NCI-H524 (cell line): ENCODE measurements around the gene CD69.

Experiments used
- DNase-seq, 2 experiments: peaks; one replicate each; lab custom pipeline; 2025; lab: John Stamatoyannopoulos, UW

The CD69 gene

DNA sequence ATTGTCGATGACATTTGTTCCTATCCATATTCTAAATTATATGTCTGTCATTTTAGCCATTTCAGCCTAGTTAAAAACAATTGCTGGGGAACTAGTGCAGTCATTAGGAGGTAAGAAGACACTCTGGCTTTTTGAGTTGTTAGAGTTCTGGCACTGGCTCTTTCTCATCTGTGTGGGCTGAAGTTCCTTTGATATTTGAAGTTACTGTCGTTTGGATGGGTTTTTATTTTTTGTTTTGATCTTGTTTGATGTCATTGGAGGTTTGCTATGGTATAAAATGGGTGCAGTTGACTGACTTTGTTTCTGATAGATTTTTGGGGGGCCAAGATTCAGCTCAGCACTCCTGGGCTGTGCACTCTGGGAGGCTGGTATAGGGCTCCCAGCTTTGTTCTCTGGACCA is 20.7 kb upstream of the CD69 start:
- no peak for DNase-seq

DNA sequence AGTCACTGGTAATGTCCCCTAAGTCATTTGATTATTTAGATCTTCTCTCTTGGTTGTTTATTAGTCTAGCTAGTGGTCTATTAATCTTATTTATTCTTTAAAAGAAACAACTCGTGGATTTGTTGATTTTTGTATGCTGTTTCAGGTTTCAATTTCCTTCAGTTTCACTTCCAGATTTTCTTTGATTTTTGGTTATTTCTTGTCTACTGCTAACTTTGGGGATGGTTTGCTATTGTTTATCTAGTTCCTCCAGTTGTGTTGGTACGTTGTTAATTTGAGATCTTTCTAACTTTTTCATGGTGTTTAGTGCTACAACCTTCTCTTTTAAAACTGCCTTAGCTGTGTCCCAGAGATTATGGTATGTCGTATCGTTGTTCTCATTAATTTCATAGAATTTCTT is 18.5 kb upstream of the CD69 start:
- no peak for DNase-seq

DNA sequence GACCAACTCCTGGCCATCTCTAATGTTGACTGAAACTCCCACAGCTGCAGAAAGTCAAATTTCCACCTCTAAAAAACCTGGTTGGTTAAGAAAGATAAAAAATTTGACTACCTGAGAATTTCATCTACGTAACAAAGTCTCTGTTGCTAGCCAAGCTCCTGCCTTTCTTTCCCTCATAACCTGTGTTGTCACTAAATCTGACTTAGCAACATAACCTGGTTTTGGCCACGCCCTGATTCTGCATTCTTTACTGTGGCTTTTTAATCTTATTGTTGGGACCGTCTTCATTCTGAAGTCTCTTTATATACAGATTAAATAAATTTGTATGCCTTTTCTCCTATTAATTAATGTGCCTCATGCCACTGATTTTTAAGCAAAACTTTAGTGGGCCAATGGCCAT is 16.1 kb upstream of the CD69 start:
- DNase-seq = no peak

DNA sequence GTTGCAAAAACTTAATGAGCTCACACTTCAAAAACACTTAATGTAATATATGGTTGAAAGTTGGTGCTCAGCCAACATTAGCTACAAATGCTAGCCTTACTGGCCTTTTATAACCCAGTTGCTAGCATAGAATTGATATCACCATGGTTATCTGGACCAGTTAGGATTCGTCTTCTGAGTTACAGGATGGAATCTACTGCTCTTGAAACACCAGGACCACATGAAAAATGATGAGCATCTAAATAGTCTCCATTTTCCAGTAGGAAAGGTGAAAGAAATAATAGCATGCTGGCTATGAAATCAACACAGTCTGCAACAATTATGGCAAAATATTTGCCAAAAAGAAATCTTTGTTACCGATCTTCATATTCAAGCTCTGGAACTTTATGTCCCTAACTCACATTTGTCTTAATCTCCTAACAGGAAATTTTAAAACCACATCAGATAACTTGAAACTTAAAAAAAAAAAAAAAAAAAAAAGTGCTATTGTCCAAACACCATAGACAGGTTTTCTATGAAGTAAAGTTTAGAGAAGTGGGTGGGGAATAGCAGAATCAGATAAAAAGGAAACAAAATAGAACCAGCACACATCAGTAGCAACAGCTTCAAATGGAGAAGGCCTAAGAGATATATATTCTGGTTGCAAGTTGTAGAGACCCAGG is 12.6 kb upstream of the CD69 start:
- DNase-seq = no peak

DNA sequence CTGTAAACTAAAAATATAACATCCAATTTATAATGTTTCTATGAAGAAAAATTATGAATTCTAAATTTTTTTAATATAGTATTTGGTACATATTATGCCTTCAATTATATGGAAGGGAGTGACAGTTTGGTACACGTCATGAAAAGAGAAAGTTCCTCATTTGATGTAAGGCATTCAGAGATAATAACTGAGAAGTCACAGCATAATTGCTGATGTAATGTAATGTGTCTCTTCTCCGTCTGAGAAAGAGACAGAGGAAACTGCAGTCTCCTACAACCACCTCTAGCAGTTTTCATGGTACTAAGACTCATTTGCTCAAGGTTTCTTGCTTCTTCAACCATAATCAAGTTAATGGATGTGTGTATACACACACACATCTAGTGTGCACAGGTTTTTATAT is 2.3 kb upstream of the CD69 start:
- DNase-seq = no peak

DNA sequence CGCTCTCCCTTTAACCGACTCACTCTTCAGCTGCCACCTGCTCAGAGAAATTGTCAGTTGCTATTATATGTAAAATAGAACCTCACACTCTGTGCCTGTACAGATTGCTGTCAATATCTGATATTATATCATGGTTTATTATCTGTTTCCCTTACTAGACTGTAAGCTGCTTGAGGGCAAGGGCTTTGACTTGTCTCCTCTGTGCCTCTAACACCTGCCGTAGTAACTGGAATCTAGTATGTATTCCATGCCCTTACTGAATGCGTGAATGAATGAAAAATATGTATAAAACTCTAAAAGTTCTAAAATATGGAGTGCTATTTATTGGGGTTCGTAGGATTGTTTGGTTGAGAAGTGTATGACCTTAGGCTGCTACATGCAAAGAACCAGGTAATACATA is 1.7 kb upstream of the CD69 start:
- no peak for DNase-seq

DNA sequence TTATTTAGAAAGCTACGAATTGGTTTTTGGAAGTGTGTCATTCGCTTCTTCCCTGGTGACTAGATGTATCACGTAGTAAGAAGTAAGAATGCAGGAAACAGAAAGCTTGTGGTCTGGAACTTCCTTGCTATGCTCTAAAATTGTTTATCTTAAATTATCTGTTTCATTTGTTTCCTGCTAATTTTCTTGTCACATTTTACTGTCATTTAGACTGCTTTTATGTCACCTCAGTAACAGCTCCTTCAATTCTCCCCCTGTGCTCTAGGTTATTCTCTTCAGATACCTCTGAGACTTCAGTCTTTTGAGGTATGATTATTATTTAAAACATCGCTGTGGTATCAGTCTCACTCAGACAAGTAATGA is 699 bp upstream of the CD69 start:
- DNase-seq = no peak

DNA sequence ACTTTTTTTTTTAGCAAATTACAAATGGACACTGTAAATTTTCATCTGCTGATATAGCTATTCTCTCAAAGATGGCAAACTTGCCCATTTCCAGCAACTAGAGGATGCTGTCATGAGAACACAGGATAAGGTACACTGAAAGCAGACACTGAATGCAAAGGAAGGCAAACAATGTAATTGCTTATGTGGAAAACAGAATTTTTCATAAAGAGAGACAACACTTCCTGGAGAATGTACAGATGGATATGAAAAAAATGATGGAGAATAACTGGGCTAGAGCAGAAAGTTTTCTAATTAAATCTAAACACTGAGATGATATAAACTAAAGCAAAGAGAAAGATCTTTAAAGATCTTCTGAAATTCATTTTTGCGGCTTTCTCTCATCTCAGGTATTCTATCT is 581 bp downstream of the CD69 start:
- DNase-seq = no peak

DNA sequence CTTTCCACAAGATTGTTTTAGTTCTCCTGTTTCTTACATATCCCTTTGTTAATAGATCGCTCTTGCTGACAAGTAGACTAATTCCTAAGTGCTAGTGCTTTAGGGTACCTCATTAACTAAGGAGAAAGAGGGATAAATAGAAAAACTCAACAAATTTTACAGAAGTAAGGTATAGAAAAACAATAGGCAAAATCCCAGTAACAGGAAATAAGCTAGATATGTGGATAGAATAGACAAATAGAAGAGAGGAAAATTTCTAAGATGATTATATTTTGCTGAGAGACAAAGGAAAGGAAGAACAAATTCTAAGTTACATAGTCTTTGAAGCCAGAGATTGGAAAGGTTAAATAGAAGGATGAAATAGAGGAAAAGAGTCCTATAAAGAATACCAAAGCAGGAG is 1.0 kb downstream of the CD69 start:
- DNase-seq = no peak

DNA sequence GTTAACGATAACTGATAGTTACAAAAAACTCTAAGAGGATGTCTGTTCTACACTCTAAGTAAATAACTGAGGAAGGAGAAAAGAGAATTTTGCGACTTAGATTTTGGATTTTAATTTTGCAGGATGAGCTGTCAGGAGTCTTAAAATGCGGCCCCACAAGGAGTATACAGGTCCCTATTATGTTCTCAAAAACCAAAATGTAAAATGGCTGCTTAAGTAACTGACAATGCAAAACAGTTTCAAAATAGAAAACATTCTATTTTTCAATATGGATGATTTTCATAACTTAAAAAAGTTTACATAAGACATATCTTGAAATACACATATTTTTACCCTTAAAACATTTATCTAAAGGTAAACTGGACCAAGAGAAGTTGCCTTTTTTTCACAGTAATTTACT is 2.6 kb downstream of the CD69 start:
- no peak for DNase-seq

DNA sequence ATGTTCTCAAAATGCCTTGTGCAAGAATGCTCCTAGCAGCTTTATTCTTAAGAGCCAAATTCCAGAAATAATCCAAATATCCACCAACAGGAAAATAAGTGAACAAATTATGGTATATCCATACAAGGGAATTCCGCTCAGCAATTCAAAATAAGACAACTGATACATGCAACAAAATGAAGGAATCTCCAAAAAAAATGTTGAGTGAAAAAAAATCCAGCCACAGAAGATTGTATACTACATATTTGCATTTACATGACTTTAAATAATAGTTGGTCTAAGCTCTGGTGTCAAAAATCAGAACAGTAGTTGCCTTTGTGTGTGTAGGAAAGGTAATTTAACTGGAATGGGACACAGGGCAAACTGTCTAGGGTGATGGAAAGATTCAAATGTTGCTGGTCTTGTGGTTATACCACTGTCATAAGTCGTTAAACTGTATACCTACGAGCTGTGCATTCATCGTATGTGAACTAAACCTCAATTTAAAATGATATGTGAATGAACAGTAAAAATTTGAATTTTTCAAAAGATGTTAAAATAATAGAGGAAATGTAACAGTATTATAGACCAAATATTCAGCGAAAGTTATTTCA is 3.2 kb downstream of the CD69 start:
- no peak for DNase-seq

DNA sequence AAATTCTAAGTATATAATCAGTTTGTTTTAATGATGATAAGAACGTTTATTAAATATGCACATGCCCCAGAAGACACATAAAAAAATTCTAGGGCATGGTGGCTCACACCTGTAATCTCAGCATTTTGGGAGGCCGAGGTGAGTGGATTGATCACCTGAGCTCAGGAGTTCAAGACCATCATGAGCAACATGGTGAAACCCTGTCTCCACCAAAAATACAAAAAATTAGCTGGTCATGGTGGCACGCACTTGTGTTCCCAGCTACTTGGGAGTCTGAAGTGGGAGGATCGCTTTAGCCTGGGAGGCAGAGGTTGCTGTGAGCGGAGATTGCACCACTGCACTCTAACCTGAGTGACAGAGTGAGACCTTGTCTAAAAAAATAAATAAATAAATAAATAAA is 4.0 kb downstream of the CD69 start:
- DNase-seq = no peak

DNA sequence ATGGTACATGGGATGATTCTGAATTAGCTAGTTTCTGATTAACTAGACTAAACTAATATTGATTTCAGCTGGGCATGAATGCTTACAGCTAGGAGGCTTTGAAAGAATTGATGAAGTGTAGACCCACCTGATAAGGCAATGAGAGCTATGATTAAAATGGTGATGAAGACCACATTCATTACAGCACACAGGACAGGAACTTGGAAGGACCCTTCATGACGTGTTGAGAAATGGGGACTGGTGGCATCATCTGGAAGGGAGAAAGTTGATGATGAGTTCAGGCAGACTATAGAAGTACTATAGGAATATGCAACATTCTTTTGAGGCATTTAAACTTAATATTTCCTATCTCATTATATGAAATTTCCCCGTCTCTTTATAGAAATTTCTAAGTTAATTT is 4.5 kb downstream of the CD69 start:
- no peak for DNase-seq

DNA sequence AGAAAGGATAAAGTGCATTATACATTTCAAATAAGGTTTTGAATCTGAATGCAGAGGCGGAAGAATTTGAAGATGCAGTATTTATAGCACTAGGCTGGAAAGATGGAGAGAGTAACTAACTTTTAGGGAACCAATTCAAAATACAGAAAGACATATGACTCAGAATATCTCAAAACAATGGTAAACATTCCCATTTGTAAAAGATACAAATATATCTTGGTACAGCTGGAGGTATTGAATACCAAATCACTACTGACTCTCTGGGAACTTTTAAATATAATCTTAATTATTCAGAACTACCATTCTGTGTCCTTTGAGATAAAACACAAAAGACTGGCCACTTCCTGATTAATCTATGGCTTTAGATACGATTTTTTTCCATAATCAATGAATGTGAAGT is 5.1 kb downstream of the CD69 start:
- DNase-seq = no peak

DNA sequence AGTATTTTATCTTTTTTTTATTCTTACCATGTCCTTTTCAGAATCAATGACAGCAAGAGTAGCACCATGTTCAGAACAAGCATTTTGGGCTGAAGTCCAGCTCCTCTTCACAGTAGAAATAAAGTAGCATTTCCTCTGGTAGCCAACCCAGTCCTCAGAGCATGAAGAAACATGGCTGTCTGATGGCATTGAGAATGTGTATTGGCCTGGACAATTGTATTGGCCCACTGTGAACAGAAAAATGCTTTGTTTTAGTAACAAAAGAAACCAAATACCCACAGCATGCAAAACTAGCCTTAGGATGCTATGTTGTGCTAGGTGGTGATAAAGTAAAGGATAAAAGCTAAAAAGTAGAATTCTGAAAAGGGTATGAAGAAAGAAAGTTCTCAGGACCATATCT is 5.7 kb downstream of the CD69 start:
- DNase-seq = no peak

DNA sequence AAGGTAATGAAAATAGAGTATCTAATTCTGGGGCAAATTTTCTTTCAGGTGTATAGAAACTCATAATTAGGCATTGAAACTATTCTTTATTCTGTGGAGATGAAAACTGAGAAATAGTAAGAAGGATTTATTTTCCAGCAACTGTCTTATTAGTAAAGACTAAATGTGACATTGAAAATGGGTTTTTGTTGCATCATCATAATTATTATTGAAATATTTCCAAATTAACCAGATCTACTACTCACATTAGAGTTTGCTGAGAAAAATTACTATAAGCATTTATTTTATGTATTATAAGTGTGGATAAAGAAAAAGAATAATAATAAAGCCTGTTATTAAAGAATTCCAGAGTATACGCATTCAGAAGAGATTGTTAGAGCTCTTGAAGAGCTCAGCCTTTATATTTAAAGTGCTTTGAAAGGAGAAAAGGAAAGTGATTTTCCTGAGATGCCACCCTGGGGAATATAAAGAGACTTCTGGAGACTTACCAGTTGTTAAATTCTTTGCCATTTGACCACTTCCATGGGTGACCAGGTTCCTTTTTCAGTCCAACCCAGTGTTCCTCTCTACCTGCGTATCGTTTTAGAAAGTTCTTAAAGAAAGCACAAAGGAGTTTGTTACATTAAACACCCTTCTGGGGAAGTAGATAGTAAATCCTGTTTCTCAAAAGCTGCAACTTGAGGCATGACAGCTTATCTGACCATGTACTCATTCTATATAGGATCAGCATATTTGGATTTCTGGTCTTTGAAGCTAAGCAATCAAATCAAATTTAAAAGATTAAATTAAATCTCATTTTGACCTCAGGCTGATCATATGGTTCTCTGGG is 6.4 kb downstream of the CD69 start:
- DNase-seq = no peak

DNA sequence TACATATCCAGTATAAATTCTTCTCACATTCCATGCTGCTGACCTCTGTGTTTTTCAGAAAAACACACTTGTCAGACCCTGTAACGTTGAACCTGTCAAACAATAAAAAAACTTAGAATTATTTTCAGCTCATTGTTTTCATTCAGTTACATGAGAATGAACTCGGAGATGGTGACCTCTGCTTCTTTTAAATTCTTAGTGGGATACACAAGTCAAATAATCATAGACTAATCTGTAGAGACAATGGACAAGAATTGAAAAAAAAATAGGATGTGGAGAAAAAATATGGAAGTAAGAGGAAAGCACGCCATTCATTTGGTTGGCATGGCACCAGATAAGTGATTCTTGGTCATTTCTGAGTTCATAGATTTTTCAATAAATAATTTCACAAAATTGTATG is 7.2 kb downstream of the CD69 start:
- no peak for DNase-seq

DNA sequence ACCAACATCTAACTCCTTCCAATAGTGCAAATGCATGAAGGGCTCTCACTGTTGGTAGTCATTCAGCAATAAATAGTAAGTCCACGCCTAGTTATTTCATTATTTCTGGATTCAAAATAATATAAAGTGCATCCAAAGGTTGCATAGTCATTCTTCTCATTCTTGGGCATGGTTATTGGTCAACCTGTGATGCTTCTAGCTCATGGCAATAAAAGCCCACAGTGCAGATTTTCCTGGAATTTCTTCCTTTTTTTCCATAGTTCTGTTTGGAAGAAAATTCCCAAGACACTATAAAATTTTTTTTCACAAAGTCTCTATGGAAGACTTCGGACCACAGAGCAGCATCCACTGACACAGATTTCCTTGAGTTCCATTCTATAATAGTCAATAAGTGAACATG is 7.6 kb downstream of the CD69 start:
- no peak for DNase-seq

DNA sequence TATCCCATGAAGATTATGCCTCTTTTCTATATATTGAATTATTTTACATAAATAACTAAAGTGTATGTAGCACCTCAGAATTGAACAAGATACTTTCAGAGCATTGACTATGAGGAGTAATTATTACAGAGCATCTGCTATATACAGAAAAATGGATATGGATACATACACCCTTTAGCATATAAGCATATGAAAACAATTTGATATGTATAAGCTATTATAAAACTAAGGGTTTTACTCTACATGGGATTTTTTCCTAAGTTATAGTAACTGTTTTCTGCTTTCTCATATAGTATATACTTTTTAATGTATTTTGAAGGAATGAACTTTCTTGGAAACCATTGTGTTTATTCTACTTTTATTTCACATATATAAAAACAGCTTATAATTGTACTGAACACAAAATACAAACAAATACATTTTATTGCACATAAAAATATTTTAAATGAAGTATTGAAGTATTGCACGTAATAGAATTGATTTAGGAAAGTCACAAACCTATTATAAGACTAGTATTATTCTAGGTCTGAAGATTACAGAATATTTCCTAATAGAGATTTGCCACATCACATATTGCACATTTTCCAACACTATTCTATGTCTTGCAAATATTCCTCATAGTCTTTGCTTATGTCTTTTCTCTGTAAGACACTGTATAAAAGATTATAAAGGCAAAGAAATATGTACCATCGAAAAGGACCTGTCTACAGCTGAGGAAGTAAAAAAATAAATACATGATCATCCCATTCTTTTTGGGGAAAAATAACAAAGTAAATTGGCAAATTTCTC is 8.4 kb downstream of the CD69 start:
- no peak for DNase-seq

DNA sequence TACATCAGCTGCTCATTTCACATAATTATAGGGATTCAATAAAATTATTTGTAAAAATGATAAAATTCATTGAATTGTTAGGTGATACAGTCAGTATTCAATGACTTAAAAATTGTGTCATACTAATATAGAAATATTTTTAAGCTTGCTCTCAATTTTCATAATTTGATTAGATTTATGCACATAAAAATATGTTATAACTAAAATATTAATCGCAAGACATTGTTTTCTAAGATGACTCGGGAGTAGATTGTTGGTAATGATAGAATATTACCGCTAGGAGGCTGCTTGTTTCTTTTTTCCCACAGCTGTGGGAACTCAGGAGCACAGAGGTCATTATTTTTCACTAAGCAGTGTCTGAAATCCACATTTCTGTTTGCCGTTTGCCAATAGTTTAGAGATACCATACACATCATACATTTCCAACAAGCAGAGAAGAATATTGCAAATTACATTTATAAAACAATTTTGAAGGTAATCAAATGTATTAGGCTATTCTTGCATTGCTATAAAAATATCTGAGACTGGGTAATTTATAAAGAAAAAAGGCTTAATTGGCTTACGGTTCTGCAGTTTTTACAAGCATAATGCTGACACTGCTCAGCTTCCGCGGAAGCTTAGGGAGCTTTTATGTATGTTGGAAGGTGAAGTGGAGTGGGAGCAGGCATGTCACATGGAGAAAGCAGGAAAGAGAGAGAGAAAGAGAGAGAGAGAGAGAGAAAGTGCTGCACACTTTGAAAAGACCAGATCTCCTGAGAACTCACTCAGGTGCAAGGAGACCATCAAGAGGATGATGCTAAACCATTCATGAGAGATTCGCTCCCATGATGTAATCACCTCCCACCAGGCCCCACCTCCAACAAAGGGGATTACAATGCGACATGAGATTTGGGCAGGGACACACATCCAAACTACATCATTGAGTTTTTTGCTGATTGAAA is 9.2 kb downstream of the CD69 start:
- DNase-seq = peak in 1 of 2 experiments; percentile 23
